ENCODE measurements around the gene SEC31B.

Gene SEC31B

DNA sequence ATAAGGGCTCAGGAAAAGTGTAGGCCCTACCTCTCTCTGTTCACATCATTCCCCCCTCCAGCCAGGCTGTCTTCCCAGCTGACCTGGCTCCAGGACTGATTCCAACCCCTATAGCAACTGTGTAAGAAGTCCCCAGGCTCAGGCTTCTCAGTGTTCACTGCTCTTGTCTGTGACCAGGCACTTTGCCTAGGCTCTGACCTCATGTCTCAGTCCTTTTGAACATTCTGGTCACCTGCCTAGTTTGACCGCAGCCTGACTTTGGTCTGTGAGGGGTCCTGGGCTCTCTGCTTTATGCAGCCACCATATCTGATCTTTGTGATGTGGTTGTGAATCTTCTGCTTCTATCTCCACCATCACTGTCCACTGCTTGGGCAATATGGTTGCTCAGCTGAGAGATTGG, 40.6 kb upstream of the SEC31B start:
- Histone ChIP-seq H3K27me3 (no peaks in the 10 kb centered on the region), H3K4me2 (no peak overlapping the region), H3K27ac (no peak overlapping the region), H3K36me3 (peaks cover 9 to 48% (median 19%) of the 10 kb centered on the region in 11 experiments; a peak in 17 of 22 replicates), H3K9ac (no peak overlapping the region), H3K4me1 (peaks cover 7 to 15% (median 12%) of the 10 kb centered on the region in 10 experiments; a peak in 17 of 20 replicates), H4K20me1 (peaks cover 0 to 9% (median 0%) of the 10 kb centered on the region in 11 experiments; a peak in 4 of 22 replicates), H3K9me3 (replicated peaks in 1 of 11) (no peaks in the 10 kb centered on the region), H3K4me3 (no peak overlapping the region)
- no peak for TF ChIP-seq Cebpa-rat (IDR thresholded peaks at IDR 0.05)

DNA sequence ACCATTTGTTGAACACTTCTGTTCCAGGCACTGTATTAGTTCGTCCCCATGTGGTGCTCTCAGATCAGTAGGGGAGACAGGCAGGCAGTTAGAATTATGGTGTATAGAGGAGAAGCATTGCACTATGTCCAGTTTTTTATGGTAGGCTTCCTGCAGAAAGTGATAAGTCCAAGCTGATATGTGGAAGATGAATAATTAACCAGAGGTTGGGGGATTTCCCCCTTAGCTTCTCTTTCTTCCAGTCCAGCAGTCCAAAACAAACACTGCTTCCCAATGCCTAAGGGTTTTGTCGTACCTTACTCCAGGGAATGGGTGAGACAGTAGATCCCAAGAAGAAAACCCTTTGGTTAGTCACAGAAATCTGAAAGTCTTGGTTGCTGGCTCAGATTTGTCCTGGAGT, 35.2 kb upstream of the SEC31B start:
- Histone ChIP-seq H3K27me3 (no peaks in the 10 kb centered on the region), H3K4me2 (no peak overlapping the region), H3K27ac (no peak overlapping the region), H3K4me1 (peaks cover 22 to 39% (median 30%) of the 10 kb centered on the region in 10 experiments), H3K4me3 (no peak overlapping the region), H3K9ac (no peak overlapping the region), H3K36me3 (peaks cover 24 to 88% (median 37%) of the 10 kb centered on the region in 11 experiments), H4K20me1 (peaks cover 0 to 19% (median 0%) of the 10 kb centered on the region in 11 experiments; a peak in 6 of 22 replicates), H3K9me3 (replicated peaks in 1 of 11) (no peaks in the 10 kb centered on the region)
- no peak for TF ChIP-seq Cebpa-rat (IDR thresholded peaks at IDR 0.05)

DNA sequence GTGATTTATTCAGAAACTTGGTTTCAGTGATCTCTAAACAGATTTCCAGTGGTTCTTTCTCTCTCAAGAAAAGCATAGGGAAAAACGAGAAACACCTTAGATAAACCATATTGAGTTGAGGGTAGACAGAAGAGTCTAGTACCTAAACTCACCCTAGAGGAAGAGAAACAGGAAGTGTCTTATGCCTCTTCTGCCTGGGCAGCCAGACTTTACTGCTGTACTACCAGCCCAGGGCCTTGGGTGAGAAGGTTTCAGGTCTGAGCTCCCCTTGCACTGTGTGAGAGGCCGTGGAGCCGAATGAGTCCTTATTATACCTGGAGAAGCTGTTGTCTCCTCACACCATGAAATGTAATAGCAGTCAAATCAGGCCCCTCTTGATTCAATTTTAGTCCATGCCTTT, 34.3 kb upstream of the SEC31B start:
- Histone ChIP-seq H3K36me3 (peaks cover 34 to 89% (median 47%) of the 10 kb centered on the region in 11 experiments), H3K27ac (no peak overlapping the region), H3K4me3 (no peak overlapping the region), H4K20me1 (peaks cover 0 to 27% (median 0%) of the 10 kb centered on the region in 11 experiments; a peak in 7 of 22 replicates), H3K27me3 (no peaks in the 10 kb centered on the region), H3K9me3 (replicated peaks in 1 of 11) (no peaks in the 10 kb centered on the region), H3K4me2 (no peak overlapping the region), H3K9ac (no peak overlapping the region), H3K4me1 (peaks cover 23 to 42% (median 31%) of the 10 kb centered on the region in 10 experiments)
- no peak for TF ChIP-seq Cebpa-rat (IDR thresholded peaks at IDR 0.05)

DNA sequence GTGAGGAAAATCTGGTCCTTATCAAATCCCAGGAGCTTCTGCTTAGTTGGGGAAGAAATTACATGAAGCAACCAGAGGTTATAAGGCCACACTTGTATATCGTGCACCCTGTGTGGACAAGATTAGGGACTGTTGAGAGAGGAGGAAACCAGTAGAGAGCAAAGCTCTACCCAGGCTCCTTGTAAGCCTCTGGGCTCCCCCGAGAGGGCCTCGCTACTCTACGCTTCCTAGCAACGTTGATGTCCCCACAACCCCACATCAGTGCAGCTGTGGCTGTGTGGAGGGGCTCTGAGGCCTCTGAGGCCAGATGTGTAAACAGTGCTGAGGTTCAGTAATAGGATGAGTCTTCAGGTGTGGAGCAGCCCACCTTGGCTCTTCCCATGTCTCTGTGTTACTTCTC, 32.1 kb upstream of the SEC31B start:
- H3K4me1 ChIP-seq: peaks cover 29 to 42% (median 31%) of the 10 kb centered on the region in 10 experiments
- peaks cover 0 to 32% (median 0%) of the 10 kb centered on the region in 11 experiments; a peak in 9 of 22 replicates for H4K20me1 ChIP-seq
- peak overlapping the region in 7 of 11 experiments; percentile 11 to 43 (median 28); a peak in 9 of 22 replicates for H3K27ac ChIP-seq
- peaks cover 56 to 90% (median 62%) of the 10 kb centered on the region in 11 experiments for H3K36me3 ChIP-seq
- no peak for TF ChIP-seq Cebpa-rat (IDR thresholded peaks at IDR 0.05)
- H3K9ac ChIP-seq: peak overlapping the region in 2 of 11 experiments; percentile 2 to 6; a peak in 2 of 22 replicates
- H3K4me3 ChIP-seq: no peak overlapping the region
- no peaks in the 10 kb centered on the region for H3K27me3 ChIP-seq
- H3K4me2 ChIP-seq: peak overlapping the region; percentile 32 to 71 (median 56); a peak in 21 of 22 replicates
- no peaks in the 10 kb centered on the region for H3K9me3 ChIP-seq (replicated peaks in 1 of 11)

DNA sequence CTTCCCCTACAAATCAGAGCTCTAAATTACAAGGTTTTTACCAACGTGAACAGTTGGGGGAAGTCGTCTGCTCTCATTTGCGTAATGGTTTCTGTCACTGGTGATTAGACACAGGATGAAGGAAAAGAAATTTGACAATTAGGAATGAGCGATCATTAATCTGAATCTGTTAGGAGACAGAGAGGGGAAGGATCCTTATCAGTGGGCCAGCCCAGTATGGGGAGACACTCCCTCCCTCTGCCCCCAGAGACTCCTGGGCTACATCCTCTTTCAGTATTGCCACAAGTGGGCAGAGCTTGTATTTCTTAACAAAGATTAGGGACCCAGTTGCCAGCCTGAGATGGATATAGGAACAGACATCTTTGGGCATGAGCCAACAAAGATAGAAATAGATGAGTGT, 31.5 kb upstream of the SEC31B start:
- no peak for TF ChIP-seq Cebpa-rat (IDR thresholded peaks at IDR 0.05)
- peak overlapping the region in 4 of 11 experiments; percentile 3 to 34 (median 16); a peak in 2 of 22 replicates for H3K9ac ChIP-seq
- no peaks in the 10 kb centered on the region for H3K9me3 ChIP-seq (replicated peaks in 1 of 11)
- H3K4me1 ChIP-seq: peaks cover 29 to 42% (median 31%) of the 10 kb centered on the region in 10 experiments
- peak overlapping the region in 4 of 11 experiments; percentile 14 to 46 (median 40); a peak in 4 of 22 replicates for H3K27ac ChIP-seq
- H3K27me3 ChIP-seq: no peaks in the 10 kb centered on the region
- H3K4me2 ChIP-seq: peak overlapping the region; percentile 32 to 71 (median 56)
- H3K36me3 ChIP-seq: peaks cover 55 to 90% (median 65%) of the 10 kb centered on the region in 11 experiments
- no peak overlapping the region for H3K4me3 ChIP-seq
- peaks cover 0 to 32% (median 0%) of the 10 kb centered on the region in 11 experiments; a peak in 9 of 22 replicates for H4K20me1 ChIP-seq

DNA sequence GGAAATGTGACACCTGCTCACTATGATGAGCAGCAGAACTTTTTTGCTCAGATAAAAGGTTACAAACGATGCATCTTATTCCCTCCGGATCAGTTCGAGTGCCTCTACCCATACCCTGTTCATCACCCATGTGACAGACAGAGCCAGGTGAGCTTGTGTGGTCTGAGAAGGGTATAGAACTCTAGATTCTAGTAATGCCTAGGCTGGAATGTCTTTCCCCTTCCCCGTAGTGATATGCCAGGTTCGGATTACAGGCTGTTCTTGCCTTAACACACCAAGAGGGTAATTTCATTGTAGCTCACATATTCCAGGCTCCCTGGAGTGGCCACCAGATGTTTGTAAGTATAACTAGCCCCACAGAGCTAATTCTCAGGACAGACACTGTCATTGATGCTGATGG, 25.3 kb upstream of the SEC31B start:
- H3K9ac ChIP-seq: no peak overlapping the region
- no peaks in the 10 kb centered on the region for H3K27me3 ChIP-seq
- H3K4me2 ChIP-seq: no peak overlapping the region
- peaks cover under 1 to 10% (median 2%) of the 10 kb centered on the region in 10 experiments; a peak in 12 of 20 replicates for H3K4me1 ChIP-seq
- no peak for TF ChIP-seq Cebpa-rat (IDR thresholded peaks at IDR 0.05)
- H3K4me3 ChIP-seq: no peak overlapping the region
- H3K9me3 ChIP-seq (replicated peaks in 1 of 11): no peaks in the 10 kb centered on the region
- peaks cover 97 to 100% (median 99%) of the 10 kb centered on the region in 11 experiments for H3K36me3 ChIP-seq
- no peak overlapping the region for H3K27ac ChIP-seq
- peaks cover 0 to 54% (median 15%) of the 10 kb centered on the region in 11 experiments; a peak in 13 of 22 replicates for H4K20me1 ChIP-seq

DNA sequence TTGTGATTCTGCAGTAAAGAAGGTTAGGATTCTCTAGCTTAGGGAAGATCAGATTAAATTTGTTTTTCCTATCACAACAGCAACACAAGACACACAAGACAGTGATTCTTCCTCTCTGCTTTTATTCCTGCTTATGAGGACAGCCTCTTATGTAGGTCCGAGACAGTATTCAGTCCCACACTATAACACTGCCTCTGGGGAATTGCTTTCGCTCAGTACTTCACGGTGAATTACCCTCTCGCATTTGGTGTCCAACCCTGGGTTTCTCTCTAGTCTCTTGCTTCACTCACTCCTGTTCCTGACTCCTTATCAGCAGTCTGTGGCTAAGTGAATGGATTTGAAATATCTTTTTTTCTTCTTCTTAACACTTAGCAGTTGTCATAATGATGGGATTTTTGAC, 17.8 kb upstream of the SEC31B start:
- Histone ChIP-seq H3K27ac (peak overlapping the region in 2 of 11 experiments; percentile 83; a peak in 1 of 22 replicates), H3K4me3 (peak overlapping the region in 9 of 10 experiments; percentile 58 to 76 (median 69); a peak in 13 of 20 replicates), H3K27me3 (no peaks in the 10 kb centered on the region), H3K4me2 (peak overlapping the region; percentile 82 to 96 (median 90)), H3K36me3 (peaks cover 41 to 53% (median 48%) of the 10 kb centered on the region in 11 experiments), H3K4me1 (peaks cover 33 to 43% (median 40%) of the 10 kb centered on the region in 10 experiments), H4K20me1 (peaks cover 0 to 44% (median 23%) of the 10 kb centered on the region in 11 experiments; a peak in 13 of 22 replicates), H3K9me3 (replicated peaks in 1 of 11) (peaks cover 0 to 4% (median 0%) of the 10 kb centered on the region in 11 experiments; a peak in 4 of 22 replicates), H3K9ac (peak overlapping the region; percentile 11 to 81 (median 38); a peak in 15 of 22 replicates)
- TF ChIP-seq Cebpa-rat (IDR thresholded peaks at IDR 0.05): no peak

DNA sequence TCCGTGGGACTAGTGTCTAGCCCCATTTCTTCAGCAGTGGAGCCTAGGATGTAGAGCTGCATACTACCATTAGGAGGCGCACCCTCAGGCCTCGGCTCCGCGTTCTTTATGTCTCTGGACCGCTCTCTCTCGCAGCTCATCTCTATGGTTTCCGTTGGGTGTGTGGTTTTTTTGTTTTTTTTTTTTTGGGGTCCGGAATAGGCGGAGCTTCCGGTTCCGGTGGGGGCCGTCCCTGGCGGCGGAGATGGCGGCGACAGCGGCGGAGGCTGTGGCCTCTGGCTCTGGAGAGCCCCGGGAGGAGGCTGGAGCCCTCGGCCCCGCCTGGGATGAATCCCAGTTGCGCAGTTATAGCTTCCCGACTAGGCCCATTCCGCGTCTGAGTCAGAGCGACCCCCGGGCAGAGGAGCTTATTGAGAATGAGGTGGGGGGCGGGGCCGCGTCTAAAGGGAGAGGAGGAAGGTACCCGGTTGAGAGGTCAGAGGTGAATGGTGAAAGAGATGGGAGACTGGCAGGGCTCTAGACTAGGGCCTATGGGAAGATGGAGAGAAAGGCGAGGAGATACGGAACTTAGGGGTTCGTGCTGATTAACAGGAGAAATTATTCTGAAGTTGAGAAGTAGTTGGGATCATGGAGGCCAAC, 16.2 kb upstream of the SEC31B start, which contains the start of gene HIF1AN:
Gene HIF1AN, plus strand, starts transcription at position 229 of the 639 bp plus-strand sequence. Its CDS starts 16 bp downstream, at position 245.
- peaks cover 0 to 14% (median 7%) of the 10 kb centered on the region in 11 experiments; a peak in 13 of 22 replicates for H3K9me3 ChIP-seq (replicated peaks in 1 of 11)
- H3K4me1 ChIP-seq: peaks cover 33 to 43% (median 40%) of the 10 kb centered on the region in 10 experiments
- peak within 1 kb of the TSS; percentile 65 to 87 (median 78); a peak in 21 of 22 replicates for H3K27ac ChIP-seq

DNA sequence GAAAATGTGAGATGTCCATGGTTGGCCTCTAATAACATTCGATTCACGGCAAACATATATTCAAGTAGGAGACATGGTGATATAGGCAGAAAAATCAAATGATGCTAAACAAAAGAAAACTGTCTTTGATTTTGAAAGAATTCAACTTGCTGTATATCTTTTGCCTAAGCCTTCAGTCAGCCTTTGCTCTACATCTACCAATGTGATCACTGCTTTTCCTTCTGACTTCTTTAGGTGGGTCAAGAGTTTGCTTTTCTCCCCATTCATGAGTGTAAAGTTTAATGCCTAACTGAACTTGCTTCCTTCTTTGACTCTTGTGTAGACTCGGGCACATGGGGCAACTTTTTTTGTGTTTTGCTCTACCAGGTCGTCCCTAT, 15.7 kb upstream of the SEC31B start:
- peak overlapping the region; percentile 41 to 85 (median 76); a peak in 18 of 22 replicates for H3K27ac ChIP-seq
- H3K27me3 ChIP-seq: no peaks in the 10 kb centered on the region
- peaks cover 0 to 14% (median 7%) of the 10 kb centered on the region in 11 experiments; a peak in 13 of 22 replicates for H3K9me3 ChIP-seq (replicated peaks in 1 of 11)
- peaks cover 33 to 44% (median 40%) of the 10 kb centered on the region in 10 experiments for H3K4me1 ChIP-seq
- TF ChIP-seq Cebpa-rat (IDR thresholded peaks at IDR 0.05): no peak
- peaks cover 20 to 31% (median 27%) of the 10 kb centered on the region in 11 experiments for H3K36me3 ChIP-seq
- peak overlapping the region; percentile 58 to 76 (median 68) for H3K4me3 ChIP-seq
- H4K20me1 ChIP-seq: peaks cover 0 to 25% (median 14%) of the 10 kb centered on the region in 11 experiments; a peak in 12 of 22 replicates
- H3K4me2 ChIP-seq: peak overlapping the region; percentile 76 to 96 (median 88)
- peak overlapping the region; percentile 62 to 81 (median 78) for H3K9ac ChIP-seq

More for the DNA sequence above, 16.2 kb upstream of the SEC31B start, which contains the start of gene HIF1AN:
- Histone ChIP-seq H3K9ac (peak within 1 kb of the TSS; percentile 72 to 81 (median 78)), H3K4me2 (peak within 1 kb of the TSS; percentile 82 to 96 (median 90)), H3K36me3 (peaks cover 25 to 36% (median 32%) of the 10 kb centered on the region in 11 experiments), H3K27me3 (no peaks in the 10 kb centered on the region), H3K4me3 (peak within 1 kb of the TSS; percentile 58 to 76 (median 68)), H4K20me1 (peaks cover 0 to 30% (median 19%) of the 10 kb centered on the region in 11 experiments; a peak in 13 of 22 replicates)
- no peak for TF ChIP-seq Cebpa-rat (IDR thresholded peaks at IDR 0.05)
